ENCODE data around the gene PFDN4.

- no peak for TF ChIP-seq POLR2A (IDR thresholded peaks at IDR 0.05; ENCODE audit: low read depth, low read length)
- TF ChIP-seq TAF1 (IDR thresholded peaks at IDR 0.05; ENCODE audit: low read depth, low read length) = no peak
Measured at GRCh38 chr20:54170963-54171362, 36.9 kb upstream of the PFDN4 start.

Measured in GM12891 (cell line).